Measurements from ENCODE around the gene PPP1R9A.

The PPP1R9A gene

GRCh38 chr7:95297041-95297440 lies 389.6 kb downstream of the PPP1R9A start:
- intact Hi-C loops (cut with DNase I), result no loop called here
- no peak for DNase-seq

- intact Hi-C loops (cut with DNase I), result no loop called here
- no peak for DNase-seq
Observed at GRCh38 chr7:95298091-95298490, 390.7 kb downstream of the PPP1R9A start.

DNA sequence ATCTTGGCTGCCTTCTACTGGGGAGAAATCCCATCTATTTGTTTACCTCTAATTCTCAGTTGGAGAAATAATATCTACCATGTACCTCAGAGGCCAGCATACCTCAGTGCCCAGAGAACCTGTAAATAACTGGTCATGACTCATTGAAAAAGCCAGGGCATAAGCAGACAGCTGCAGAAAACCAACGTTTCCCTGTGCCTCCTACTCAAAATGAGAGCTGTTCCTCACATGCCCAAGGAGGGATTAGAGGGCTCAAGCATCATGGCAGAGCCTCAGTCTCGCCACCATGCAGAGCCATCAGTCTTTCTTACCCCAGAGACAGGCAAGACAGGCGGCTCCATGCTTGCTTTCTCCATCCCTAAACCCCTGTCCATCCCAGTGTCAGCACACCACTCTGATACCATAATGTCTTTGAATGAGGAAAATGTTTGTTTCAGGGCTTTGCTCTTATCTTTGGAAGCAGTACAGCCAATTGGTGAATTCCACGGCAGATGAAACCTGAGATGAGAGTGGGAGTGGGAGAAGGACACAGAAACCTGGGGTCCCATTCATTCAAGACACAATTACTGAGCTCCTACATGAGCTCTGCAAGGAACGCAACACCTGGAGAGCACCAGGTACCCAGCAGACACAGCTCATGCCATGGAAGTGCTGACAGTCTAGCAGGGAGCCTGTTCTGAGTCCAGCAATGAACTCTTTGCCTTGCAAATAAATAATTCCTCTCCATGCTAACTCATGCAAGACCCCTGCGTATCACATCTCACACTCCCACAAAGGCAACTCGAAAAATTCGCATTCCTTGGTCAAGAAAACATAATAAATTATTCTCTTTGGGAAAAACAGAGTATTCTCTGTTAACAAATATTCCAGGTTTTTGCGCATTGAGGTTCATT lies 395.9 kb downstream of the PPP1R9A start:
- no peak for DNase-seq
- intact Hi-C loops (cut with DNase I), result no loop called here

DNA sequence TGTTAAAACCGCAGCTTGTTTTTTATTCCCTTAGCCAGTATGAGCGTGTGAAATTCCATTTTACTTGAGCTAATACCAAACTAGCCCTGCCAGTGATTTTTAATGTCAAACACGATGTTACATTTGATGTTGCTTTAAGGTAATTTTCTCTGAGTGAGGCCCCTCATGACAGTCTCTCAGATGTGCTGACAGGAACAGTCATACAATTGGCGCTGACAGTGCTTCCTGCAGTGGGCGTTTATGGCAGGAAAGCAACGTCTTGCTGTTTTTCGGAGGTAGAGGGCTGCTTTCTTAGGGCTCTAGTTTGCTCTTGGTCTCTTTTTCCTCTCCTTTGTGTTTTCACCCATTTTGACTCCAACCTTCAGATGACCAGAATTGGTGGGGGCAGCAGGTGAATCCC lies 397.6 kb downstream of the PPP1R9A start:
- no peak for DNase-seq
- intact Hi-C loops (cut with DNase I), result no loop called here

DNA sequence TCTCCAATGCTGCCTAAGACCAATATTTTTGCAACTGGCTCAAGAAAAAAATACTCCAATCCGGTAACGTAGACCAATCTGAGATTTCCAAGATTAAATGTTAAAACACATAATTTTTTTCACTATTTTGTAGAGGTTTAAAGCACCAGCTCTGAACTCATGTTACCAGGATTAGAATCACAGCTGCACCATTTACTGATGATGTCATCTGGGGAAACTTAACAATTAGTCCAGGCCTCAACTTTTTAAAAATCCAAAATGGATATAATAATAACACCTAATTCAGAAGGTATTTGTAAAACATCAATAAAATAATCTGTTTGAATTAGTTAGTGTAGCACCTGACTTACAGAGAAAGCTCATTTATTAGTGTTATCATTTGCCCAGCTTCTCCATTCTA lies 402.6 kb downstream of the PPP1R9A start:
- no peak for DNase-seq
- intact Hi-C loops (cut with DNase I), result no loop called here

DNA sequence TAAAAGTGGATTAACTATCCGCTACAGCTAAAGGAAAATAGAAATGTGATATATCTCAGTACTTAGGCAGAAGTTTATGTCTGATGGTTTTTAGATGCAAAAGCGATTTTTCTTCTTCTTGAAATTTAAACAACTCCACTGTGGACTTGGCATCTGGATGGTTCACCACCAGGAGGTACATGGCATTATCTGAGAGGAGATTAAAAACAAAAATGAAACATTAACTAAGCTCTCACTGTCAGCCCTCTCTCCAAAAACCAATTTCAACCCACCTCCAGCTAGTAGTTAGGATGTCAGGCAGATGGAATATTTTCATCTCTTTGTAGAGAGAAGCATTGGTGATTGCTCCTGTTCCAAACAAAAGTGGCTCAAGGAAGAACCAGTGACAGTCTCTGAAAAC lies 404.0 kb downstream of the PPP1R9A start:
- intact Hi-C loops (cut with DNase I), result no loop called here
- DNase-seq, result no peak

GRCh38 chr7:95312561-95312960 lies 405.2 kb downstream of the PPP1R9A start:
- intact Hi-C loops (cut with DNase I), result no loop called here
- no peak for DNase-seq

DNA sequence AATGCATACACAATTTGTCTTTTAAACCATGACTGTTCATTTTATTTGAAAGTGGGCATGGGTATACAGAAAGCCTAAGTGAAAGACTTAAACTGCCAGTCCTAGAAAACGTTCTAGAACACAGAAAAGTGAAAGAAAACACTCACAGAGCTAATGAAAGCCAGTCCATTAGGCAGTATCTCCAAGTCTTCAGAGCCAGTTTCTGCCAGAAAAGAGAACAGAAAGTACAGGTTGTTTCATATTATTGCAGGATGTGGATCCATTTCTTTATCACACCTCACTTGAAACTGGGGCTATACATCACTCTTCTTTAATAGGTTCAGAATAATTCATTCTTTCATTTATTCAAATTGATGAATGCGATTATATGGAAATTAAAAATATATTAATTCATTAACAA lies 409.2 kb downstream of the PPP1R9A start:
- intact Hi-C loops (cut with DNase I), result no loop called here
- DNase-seq, result no peak

DNA sequence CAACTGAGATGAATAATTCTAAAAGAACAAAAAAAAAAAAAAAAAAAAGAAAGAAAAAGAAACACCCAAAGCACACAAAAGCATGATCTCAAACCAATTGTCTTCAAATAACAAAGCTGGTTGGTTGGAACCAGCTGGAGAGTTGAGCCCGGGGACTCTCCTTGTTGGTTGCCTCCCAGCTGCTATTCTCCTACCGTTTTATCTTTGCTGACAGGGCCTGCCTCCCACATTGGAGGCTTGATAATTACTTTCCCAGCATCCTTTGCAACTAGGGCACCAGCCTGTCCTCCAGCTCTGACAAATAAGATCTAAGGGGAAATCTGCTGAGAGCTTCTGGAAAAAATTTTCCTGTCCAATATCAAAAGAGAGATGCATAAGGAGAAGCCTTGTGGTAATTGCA lies 410.2 kb downstream of the PPP1R9A start:
- intact Hi-C loops (cut with DNase I), result no loop called here
- DNase-seq, result no peak

DNA sequence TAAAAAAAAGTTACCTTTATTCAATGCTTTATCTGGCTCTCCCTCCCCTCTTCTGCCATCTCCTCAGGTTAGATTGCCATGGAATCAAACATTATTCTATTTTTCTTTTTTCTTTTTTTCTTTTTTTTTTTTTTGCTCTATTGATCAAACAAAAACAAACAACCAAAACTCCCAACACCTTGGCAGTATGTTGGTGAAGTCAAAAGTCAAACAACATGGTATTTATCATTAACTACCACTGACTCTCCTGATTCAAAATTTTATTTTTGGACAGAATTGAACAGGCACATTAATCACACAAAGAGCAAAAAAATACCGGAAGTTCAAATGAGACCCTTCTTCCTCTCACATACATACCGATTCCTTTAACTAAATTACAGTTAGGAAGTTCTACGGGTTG lies 410.6 kb downstream of the PPP1R9A start:
- intact Hi-C loops (cut with DNase I), result no loop called here

GRCh38 chr7:95318501-95319100 lies 411.2 kb downstream of the PPP1R9A start:
- no peak for DNase-seq
- intact Hi-C loops (cut with DNase I), result no loop called here

More for the DNA sequence above, 410.6 kb downstream of the PPP1R9A start:
- DNase-seq, result no peak

DNA sequence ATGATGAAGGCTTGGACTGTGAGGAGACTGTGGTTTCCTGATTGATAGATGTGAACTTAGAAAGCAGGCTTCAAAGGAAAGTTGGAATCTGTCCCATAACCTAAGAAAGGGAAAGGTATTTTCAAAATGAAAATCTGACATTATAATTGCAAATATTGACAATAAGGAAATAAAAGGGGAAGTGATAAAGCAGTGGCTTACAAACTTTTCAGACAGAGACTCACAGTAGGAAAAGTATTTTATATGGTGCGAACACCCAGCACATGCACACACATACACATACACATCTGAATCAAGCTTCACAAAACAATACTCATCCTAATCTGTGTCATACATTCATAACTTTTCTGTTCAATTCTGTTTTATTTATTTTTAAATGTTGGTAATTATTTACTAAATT lies 412.2 kb downstream of the PPP1R9A start:
- intact Hi-C loops (cut with DNase I), result no loop called here
- no peak for DNase-seq

DNA sequence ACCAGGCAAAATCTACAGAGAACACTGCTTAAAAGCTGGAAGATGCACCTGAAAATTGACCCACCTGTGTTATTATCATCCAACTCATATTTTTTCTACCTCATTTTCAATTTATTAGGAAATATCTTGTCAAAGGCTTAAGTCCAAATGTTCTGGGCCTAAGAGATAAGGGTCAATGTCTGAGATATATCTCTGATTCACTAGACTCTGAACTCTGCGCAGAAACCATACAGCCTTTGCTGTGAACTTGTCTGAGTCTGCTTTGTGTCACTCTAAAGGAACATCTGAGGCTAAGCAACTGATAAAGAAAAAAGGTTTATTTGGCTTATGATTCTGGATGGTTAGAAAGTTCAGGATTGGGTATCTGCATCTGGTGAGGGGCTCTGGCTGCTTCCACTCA lies 413.3 kb downstream of the PPP1R9A start:
- intact Hi-C loops (cut with DNase I), result no loop called here
- DNase-seq, result no peak

- no peak for DNase-seq
- intact Hi-C loops (cut with DNase I), result no loop called here
Observed at GRCh38 chr7:95321720-95322119, 414.3 kb downstream of the PPP1R9A start.

GRCh38 chr7:95322396-95322795 lies 415.0 kb downstream of the PPP1R9A start:
- intact Hi-C loops (cut with DNase I), result no loop called here
- no peak for DNase-seq

DNA sequence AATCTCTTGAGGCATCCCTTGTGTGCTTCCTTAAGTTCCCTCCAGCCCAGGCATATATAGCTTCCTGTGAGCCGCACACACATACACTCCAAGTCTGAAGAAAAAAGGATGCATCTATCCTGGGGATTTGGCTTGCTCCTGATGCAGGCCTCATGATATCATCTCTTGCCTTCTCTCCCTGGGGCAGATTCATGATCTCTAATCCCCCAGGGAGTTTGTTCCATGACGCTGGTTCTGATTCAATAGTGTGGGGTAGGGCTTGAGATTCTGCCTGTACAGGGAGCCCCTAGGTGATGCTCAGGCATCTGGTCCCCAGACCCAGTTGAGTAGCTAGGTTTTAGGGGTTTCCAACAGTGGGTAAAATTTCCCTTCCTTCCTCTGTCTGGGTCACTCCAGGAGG lies 415.5 kb downstream of the PPP1R9A start:
- intact Hi-C loops (cut with DNase I), result no loop called here

GRCh38 chr7:95323410-95324129 lies 416.2 kb downstream of the PPP1R9A start:
- intact Hi-C loops (cut with DNase I), result no loop called here
- no peak for DNase-seq

More for the DNA sequence above, 415.5 kb downstream of the PPP1R9A start:
- no peak for DNase-seq

GRCh38 chr7:95324431-95324830 lies 417.0 kb downstream of the PPP1R9A start, which contains the start of gene PON1:
PON1 (minus strand) TSS chr7:95324532; CDS start chr7:95324475, 57 bp downstream.
- no peak for DNase-seq
- intact Hi-C loops (cut with DNase I), result no loop called here

DNA sequence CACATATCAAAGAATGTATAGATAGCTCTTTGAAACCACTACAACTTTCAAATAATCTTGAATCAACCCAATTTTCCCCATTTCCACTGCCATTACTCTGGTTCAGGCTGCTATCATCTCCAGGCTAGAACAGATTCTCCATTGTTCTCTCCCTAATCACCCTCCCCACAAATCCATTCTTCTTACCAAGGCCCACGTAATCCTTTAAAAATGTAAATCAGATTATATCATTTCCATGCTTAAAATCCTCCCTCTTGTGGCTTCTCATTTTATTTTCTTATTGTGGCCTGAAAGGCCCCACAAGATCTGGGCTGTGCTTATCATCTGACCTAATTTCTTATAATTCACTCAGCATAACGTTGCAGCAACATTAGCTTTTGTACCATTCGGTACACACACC lies 420.0 kb downstream of the PPP1R9A start:
- DNase-seq, result no peak
- intact Hi-C loops (cut with DNase I), result no loop called here

GRCh38 chr7:95330204-95330960 lies 423.0 kb downstream of the PPP1R9A start:
- intact Hi-C loops (cut with DNase I), result no loop called here
- no peak for DNase-seq

DNA sequence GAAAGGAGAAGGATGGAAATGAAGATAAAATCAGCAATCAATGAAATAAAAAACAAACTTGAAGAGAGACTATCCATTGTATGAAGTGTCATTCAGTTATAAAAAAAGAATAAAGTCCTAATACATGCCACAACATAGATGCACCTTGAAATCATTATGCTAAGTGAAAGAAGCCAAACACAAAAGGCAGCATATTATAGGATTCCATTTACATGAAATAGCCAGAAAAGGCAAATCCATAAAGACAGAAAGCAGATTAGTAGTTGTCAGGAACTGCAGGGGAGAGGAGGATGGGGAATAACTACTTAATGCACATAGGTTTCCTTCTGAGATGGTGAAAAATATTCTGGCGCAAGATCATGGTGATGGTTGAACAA lies 423.6 kb downstream of the PPP1R9A start:
- intact Hi-C loops (cut with DNase I), result no loop called here
- DNase-seq, result no peak
